ENCODE data around the gene MAP1LC3C.
A peak's percentile ranks its signal among the peaks of the same experiment; 100 is the strongest.

MAP1LC3C gene

DNA sequence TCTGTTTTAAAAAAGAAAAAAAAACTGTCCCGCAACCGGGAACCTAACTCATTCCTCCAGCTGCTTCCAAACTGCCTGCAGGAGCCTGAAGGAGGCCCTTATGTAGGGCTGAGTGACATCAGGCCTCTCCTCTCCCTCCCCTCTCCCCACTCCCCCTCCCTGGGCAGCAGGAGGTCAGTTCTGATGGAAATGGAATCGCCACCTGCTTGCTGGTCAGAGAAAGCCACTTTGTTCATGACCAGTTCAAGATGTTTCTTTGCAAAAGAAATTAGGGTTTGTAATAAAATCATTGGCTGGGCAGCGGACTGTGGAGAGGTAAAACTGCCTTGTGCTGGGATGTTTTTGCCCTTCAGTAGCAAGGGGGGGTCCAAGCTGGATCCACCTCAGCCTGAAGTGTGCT lies at the start of gene MAP1LC3C:
MAP1LC3C (minus strand) TSS at position 73 of the 400 bp plus-strand sequence. CDS start 90 bp downstream, outside the sequence.
- DNase-seq (ENCODE audit: low spot score) = no peak

DNA sequence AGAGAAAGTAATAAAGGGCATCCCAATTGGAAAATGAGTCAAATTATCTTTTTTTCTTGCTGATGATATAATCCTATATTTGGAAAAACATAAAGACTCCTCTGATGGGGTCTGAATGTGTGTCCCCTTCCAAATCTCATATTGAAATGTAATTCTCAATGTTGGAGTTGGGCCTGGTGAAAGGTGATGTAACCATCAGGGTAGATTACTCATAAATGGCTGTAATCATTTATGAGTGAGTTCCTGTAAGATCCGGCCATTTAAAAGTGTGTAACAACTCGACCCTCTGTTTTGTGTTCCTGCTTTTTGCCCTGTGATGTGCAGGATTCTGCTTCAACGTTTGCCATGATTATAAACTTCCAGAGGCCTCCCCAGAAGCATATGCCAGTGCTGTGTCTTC lies 44.3 kb upstream of the MAP1LC3C start:
- no peak for DNase-seq (ENCODE audit: low spot score)

DNA sequence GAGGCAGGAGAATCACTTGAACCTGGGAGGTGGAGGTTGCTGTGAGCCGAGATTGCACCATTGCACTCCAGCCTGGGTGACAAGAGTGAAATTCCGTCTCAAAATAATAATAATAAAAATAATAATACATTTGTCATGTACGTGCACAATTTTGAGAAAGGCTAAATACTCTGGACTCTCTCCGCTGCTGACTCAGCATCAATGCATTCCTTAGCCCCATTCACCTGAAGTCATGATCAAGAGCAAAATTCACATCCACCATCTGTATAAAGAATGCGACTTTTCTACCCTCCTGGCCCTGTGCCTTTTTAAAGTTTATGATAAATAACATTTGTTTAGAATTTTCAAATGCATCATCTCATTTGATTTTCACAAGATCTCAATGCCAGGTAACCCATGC lies 35.5 kb upstream of the MAP1LC3C start:
- DNase-seq (ENCODE audit: low spot score) = no peak

DNA sequence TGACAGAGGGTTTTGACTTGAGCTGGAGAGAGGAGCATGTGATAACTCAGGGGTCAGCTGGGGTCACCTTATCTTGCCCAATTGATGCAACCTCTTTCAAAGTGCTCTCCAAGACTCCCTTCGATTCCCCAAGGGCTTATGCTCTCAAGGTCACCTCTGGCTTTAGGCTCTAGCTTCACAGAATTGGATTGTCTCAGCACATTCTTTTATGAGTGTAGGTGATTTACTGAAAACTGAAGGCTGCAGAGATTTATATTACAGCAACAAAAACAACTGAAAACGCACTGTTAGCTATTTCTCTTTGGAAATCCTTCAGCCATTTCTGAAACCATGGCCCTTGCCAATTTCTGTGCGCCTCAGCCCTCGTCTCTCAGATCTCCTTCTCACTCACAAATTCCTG lies 34.5 kb upstream of the MAP1LC3C start:
- DNase-seq (ENCODE audit: low spot score) = no peak

DNA sequence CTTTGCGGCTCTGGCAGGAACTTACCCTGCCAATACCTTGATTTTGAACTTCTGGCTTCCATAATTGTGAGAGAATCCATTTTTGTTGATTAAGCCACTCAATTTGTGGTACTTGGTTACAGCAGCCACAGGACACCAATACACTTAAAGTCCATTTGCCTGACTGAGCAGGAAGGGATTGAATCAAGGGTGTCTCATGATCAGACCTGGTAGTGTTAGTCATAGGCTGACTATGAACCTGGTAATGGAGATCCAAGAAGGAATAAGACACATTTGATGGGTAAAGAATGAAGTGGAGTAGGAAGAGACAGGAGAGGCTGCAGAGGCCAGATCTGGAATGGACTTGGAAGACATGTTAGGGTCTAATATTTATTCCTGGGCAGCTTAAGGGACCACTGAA lies 31.2 kb upstream of the MAP1LC3C start:
- DNase-seq (ENCODE audit: low spot score) = no peak

DNA sequence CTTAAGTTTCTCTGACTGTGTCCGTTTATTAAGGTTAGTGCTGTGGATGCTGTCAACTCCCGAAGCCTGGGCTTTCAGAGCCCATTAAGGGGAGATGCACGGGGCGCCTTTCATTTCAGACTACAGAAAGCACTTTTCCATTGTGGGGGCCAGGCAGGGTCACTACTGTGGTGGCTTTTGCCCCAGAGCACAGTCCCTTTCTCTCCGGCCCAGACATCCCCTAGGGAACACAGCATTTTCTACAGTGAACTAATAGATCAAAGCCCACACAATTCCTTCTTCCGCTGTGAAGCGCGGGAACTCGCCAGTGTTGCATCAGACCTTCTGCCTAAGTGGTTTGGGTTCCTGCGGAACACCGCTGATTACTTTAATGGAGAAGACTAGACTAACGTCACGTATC lies 26.8 kb upstream of the MAP1LC3C start:
- no peak for DNase-seq (ENCODE audit: low spot score)

DNA sequence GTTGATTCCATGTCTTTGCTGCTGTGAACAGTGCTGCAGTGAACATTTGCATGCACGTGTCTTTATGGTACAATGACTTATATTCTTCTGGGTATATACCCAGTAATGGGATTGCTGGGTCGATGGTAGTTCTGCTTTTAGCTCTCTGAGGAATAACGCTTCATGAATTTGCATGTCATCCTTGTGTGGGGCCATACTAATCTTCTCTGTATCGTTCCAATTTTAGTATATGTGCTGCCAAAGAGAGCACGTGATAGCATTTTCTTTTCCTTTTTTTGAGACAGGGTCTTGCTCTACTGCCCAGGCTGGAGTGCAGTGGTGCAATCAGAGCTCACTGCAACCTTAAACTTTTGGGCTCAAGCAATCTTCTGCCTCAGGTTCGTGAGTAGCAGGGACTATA lies 24.9 kb upstream of the MAP1LC3C start:
- no peak for DNase-seq (ENCODE audit: low spot score)

DNA sequence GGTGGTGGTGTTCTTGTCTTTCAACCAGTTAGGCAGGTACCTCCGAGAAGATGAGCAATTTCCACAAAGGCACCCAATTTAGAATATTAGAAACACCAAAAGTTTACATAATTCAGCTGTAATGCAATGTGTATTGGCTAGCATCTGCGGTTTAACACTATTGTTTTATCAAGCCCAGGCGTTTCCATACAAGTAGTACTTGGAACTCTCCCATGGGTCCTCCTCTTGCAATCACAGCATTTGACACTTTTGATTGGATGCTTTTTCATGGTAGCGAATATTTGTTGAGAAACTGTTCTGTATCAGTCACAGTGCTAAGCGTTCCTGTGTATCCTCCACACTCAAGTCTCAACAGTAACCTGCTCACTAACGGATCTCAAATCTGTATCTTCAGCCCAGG lies 20.1 kb upstream of the MAP1LC3C start:
- DNase-seq (ENCODE audit: low spot score) = no peak

DNA sequence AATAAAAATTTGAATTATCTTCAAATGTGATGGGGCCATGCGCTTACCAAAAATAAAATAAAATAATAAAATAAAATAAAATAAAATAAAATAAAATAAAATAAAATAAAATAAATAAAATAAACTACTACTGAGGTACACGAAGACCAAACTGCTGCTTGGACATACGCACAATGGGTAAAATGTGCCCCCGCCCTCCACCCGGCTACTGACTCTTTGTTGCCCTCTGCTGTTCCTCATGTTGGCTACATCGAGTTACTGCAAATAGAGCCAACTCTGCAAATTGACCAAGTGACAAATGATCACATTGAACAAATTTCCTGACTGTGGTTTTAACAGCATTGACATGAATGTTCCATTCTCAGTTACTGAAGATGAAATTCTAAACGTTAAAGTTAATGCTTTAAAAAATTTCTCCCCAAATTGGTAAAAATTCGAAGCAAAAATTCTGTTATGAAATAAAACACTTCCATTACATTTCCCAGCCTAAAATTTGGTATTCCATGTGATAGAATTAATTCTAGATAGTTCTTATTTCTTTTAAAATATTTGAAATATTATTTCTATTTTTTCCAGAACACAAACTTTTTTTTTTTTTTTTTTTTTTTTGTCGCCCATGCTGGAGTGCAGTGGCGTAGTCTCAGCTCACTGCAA lies 18.8 kb upstream of the MAP1LC3C start:
- peak; percentile 81 for DNase-seq (ENCODE audit: low spot score)

DNA sequence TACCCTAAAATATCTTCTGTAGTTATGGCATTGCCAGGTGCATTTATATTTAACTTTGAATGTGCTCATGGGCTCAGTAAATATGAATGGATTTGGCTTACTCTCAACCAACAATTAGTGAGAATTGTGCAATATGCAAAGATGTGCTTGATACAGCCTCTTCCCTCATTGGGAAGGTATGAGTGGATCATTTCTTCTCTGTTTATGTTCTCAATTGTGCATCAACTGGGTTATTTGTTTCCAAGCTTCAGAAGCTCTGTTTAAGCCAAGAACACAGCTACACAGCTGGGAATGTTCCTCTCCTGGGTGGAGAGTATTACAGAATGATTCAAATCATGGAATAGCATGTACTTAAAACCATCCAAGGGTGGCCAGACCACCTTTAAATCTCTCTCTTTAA lies 17.6 kb upstream of the MAP1LC3C start:
- DNase-seq (ENCODE audit: low spot score) = no peak

DNA sequence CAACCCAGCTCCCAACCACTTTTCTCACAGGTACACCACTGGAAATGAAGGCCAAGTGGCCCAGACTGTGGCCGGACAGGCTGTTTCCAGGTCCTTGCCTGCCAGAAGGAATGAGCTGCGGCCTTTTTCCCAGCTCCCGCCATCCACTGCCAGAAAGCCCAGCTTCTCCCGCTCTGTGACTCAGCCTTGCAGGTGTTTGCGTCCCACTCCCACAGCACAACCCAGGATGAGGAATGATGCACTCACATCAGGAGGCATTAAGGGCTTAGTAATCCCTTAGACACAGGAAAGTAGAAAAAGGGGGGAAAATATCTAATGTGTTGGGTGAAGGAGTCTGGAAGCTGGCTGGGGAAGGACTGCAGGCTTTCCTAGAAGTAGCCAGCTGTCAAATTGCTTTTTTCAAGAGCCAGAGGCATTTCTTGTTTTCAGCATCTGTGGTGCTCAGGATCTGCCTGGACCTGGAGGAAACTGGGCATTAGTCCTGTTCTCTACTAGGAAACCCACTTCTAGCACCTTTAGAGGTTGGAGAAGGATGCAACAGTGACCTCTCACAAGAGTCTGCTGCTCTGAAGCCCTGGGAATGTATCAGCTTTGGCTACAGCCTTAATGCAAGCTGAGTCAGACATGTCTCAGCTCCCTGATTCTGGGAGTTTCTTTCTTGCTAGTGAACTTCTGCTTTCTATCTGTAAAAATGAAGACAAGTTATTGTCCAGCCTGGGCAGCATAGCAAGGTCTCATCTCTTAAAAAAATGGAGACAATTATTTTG lies 13.2 kb upstream of the MAP1LC3C start:
- DNase-seq (ENCODE audit: low spot score) = no peak

DNA sequence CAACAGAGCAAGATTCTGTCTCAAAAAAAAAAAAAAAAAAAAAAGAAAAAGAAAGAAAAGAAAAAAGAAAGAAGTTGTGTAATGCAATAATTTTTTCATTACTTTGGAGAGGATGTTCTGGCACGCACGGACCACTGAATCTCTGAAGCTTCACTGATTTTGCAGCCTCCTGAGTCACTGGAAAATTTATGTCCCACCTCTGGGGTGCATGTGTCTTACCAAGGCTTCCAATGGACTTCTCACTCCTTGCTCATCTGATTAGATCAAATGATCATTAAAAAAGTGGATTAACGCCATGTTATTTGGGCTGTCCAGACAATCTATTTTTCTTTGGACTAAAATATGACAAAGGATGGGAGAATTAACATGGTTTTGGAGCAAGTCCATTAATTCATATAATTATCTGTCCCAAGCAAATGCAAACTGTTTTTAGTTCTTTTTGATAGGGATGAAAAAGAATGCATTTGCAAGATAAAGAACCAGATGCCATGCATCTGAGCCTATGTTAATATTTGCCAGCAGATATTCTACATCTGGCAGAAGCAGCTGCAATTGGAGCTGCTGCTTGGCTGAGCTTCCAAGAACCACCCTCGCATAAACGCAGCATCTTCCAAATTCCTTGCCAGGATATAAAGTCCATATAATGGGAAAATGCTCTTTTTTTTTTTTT lies 10.1 kb upstream of the MAP1LC3C start:
- DNase-seq (ENCODE audit: low spot score) = no peak

DNA sequence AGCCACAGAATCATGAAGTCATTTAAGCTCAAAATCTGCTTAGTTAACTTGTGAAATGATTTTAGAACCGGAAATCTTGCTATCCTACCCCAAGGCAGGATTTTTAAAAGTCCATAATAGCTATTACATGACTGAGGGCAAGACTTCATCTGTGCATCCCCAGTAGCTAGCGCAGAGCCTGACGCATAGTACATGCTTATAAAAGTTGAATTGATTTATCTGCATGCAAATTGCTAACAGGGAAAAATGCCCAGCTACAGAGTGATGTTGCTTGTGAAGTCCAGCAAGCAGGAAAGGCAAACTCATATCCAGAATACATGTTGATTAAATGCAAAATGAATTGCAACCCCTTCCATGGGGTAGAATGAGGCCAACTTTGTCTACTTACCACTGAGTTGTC lies 8.1 kb upstream of the MAP1LC3C start:
- no peak for DNase-seq (ENCODE audit: low spot score)

DNA sequence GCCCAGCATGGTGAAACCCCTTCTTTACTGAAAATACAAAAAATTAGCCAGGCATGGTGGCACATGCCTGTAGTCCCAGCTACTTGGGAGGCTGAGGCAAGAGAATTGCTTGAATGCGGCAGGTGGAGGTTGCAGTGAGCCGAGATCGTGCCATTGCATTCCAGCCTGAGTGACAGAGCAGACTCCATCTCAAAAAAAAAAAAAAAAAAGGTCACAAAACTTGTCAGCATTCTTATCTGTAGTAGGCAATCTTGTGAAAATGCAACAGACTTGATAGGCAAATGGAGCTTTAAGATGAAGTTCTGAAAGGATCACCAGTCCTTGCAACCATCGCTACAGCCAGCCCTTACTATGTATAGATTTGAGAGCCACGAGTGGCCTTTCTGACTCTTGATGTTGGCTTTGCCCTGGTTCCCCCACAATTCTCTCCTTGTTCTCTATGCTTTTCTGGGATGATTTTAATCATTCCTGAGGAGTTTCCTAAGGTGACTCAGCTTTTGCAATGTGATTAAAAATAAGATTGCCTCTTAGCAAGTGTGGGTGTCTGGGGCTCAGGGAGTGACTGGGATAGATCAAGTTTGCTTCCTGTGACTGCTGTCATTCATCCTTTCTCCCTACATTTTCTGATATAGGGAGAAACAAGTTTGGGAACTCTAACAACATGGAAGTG lies 7.1 kb upstream of the MAP1LC3C start:
- DNase-seq (ENCODE audit: low spot score) = no peak

DNA sequence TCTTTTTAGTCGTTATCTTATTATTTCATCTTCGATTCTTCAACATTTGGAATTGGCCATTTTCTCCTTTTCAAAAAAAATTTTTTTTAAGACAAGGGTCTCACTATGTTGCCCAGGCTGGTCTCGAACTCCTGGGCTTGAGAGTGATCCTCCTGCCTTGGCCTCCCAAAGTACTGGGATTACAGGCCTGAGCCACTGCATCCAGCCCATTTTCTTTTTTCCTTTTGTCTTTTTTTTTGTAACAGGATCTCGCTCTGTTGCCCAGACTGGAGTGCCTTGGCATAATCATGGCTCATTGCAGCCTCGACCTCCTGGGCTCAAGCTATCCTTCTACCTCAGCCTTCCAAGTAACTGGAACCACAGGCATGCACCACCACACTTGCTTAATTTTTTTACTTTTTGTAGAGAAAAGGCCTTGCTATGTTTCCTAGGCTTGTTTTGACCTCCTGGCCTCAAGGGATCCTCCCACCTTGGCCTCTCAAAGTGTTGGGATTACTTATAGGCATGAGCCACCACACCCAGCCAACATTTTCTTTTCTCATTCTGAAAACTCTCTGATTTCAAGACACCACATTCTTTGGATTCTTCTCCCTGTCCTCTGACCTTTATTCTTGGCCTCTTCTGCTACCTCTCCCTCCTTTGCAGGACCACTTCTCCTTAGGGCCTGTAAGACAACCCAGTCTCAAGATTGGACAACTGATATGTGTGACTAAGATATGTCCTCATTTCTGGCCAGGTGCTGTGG lies 6.0 kb upstream of the MAP1LC3C start:
- DNase-seq (ENCODE audit: low spot score) = no peak

DNA sequence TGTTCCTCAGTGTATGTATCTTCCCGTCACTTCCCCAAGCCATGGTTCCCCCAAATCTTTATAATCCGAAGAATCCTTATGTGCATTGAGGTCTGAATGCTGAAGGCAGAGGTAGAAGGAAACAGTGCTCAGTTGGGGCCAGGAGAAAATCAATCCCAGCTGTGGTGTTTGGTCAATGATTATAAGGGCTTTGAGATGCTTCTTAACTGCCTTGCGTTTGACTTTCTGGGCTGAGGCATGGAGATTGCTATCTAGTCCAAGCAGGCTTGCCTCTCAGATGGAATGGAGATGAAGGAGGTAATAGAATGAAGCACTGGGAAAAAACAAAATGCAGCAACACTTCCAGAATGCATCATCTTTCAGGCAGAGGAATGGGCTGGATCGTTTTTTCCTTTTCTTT lies 3.6 kb upstream of the MAP1LC3C start:
- DNase-seq (ENCODE audit: low spot score) = no peak

DNA sequence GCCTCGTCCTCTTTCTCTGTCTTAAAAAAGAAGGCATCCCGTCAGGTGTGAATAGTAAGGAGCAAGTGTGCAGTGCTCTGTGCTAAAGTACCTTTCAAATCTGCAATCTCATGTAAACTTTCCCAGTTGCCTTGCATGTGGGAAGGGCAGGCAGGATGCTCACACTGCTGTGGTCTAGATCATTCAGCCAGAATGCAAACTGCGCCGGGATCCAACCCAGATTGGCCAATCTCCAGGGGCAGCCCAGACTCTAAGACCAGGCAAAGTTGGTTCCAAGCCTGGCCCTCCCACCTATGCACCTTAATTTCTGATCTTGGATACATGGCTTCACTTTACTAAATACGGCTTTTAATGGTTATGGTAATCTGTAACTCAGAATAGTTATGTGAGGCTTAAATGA lies 3.2 kb upstream of the MAP1LC3C start:
- DNase-seq (ENCODE audit: low spot score) = no peak

DNA sequence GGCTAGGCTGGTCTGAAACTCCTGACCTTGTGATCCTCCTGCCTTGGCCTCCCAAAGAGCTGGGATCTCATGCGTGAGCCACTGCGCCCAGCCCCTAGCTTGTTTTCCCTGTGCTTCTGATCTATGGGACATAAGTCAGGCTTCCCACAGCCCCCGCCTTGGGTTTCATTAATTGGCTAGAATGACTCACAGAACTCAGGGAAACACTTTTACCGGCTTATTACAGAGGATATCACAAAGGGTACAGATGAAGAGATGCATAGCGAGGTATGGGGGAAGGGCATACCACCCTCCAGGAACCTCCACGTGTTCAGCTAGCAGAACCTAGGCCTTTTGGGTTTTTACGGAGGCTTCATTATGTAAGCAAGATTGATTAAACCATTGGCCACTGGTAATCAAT lies 1.5 kb upstream of the MAP1LC3C start:
- DNase-seq (ENCODE audit: low spot score) = no peak

DNA sequence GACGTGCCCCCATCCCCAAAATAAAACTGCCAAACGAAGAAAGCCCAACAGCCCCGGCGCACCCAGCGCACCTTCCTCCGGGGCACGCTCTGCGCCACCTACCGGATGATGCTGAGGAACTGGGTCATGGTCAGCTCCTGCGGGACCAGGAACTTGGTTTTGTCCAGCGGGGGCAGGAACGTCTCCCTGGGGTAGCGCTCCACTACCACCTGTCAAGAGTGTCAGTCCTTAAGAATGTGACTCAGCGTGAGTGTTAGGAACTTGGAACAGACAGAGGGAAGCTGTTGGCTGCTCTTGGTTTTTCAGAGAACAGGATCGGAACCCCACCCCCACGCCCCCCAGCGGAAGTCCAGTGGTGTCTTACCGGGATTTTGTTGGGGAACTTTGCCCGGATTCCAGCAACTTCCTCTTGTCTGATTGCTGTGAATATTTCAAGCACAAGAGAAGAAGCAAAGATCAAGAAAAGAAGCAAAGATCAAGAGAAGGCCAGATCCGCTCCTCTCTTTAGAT lies 431 bp downstream of the MAP1LC3C start:
- peak; percentile 74 for DNase-seq (ENCODE audit: low spot score)

DNA sequence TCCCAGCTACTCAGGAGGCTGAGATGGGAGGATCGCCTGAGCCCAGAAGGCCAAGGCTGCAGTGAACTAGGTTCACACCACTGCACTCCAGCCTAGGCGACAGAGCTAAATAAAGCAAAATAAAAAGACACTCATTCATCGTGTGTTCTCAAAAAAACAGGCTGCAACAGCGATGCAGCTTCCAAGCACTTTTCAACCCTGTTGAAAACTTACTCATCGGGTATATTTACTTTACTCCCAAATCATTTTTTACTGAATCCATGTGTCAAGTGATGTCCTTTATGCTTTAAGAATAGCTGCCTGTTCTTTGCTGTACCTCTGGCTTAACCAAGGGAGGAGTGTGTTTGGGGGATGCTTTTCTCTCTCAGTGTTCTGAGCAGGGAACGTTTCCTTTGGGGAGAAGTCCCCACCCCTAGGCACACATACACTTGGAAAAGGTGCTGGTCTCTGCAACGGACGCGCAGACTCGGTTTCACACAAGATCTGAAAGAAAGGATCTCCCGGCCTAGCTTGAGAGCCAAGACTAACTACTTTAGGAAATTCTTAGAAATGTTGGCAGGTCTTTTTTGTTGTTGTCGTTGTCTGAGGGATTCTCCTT lies 1.4 kb downstream of the MAP1LC3C start:
- DNase-seq (ENCODE audit: low spot score) = no peak

DNA sequence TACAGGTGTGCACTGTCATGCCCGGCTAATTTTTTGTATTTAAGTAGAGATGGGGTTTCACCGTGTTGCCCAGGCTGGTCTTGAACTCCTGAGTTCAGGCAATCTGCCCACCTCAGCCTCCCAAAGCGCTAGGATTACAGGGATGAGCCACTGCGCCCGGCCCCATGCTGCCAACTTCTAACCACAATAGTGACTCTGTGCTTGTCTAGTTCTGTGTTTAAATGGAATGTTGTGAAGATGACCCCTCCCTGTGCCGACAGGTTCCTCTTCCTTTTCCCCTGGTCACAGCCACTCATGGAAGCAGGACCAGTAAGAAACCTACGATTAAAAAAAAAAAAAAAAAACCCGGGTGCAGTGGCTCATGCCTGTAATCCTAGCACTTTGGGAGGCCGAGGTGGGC lies 4.7 kb downstream of the MAP1LC3C start:
- DNase-seq (ENCODE audit: low spot score) = no peak
